Activated CD4-positive, alpha-beta T cell treated with anti-CD3 and anti-CD28 coated beads, Interleukin-2, Interleukin-6, amounts not matched to agents 100 ng/mL and 50 ng/mL, durations not matched to agents 16 hours and 8 hours (primary cell): Measurements from ENCODE around the gene APOA5.
"Not testable (repeated sequence)": the region's sequence is repeated elsewhere in the genome, so short reads cannot be mapped to it uniquely, and the experiment has no call there.

ENCODE experiments used
- DNase-seq: peaks from one replicate; pipeline ENCODE4 v3.0.0-alpha.2; 2020

APOA5 gene

GRCh38 chr11:116791813-116792143 lies at the start of gene APOA5:
TSS of gene APOA5 (minus strand) at chr11:116791879. CDS start at chr11:116791860, 19 bp downstream.
- DNase-seq = no peak

GRCh38 chr11:116840746-116841296 lies 49.1 kb upstream of the APOA5 start:
- no peak for DNase-seq

DNA sequence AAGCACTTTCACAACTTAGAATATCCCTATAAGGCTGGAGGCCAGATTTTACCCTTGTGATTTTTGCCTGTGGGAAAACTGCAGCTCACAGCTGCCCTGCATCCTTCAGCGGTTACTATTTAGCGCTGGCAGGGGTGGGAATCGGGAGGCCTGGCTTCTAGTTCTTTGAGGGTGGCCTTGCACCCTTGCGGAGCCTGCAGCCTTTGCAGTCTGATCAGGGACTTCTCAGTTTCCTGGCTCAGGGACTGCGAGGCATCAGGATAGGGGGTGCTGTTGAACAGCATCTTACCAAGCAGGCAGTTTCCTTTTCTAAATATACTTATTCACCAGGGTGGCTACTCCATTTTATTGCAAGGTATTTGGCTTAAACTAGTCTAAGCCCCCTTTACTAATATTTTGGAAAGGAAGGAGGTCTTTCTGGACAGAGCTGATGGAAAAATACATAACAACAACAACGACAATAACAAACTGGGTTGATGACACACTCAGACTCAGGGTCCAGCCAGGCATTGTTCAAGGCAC lies 48.6 kb upstream of the APOA5 start:
- DNase-seq = no peak

GRCh38 chr11:116838321-116839084 lies 46.8 kb upstream of the APOA5 start:
- DNase-seq = no peak

- DNase-seq = no peak
These were observed 45.8 kb upstream of the APOA5 start, which contains the start of gene APOA1 for GRCh38 chr11:116837231-116838091. TSS of gene APOA1 (minus strand) at chr11:116837622. CDS start at chr11:116837387, 235 bp downstream.

DNA sequence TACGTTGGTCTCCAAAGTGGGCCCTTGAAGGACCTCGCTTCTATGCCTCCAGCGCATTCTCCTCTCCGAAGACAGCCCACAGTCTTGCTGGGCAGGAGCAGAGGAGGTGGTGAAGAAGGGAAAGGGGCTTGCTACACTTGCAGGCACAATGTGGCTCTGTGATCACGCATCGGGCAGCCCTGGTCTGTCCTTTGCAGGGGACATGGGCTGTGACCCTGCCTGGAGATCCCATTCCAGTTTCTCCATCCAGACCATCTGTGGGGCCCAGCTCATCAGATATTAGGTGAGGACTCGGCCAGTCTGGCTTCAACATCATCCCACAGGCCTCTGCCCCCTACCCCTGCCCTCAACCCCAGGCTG lies 44.9 kb upstream of the APOA5 start:
- no peak for DNase-seq

GRCh38 chr11:116835791-116836631 lies 44.3 kb upstream of the APOA5 start:
- peak; percentile 88 for DNase-seq

DNA sequence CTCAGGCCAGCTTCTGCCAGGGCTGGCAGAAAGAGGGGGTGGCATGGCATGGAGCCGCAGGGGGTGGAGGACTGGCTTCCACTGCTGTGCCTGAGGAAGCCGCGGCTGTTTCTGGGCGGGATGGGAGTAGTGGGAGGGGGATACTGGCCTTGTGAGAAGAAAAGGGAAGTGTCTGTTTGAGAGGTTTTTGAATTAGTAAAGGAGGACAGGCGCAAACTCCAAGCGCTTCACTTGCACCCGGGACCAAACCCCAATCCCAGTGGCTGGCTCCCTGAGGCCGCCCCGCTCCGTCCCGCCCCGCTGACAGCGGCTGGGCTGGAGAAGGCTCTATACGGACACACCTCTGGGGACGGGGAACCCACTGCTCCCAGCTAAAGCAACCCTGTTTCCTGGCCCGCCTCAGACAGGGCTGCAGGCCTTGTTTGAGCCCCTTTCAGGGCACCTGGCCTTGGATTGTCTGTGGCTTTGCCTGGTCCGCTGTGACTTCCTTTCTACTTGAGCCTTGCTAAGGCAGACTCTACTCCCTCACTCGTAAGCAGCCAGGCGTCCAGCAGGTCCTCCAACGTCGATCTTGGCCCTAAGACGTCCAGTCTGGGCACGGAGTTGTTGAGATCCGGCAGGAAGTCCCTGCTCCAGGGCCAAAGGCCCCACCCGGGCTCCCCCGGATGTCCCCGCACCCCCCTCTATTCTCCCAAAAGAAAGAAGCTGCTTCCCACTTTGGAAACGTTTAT lies 43.5 kb upstream of the APOA5 start:
- DNase-seq = no peak

DNA sequence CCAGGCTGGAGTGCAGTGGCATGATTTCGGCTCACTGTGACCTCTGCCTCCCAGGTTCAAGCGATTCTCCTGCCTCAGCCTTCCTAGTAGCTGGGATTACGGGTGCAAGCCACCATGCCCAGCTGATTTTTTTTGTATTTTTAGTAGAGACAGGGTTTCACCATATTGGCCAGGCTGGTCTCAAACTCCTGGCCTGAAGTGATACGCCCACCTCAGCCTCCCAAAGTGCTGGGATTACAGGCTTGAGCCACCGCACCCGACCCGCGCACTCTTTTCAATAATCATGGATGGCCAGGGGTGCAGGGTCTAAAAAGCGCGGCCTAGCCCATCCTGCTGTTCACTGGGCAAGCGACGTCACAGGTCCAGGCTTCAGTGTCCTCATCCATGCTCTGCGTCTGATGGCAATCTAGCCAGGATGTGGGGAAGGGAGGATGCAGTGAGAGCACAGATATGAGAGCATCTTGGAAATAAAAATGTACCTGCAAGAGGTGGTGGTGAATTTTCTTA lies 42.9 kb upstream of the APOA5 start:
- DNase-seq = not testable (repeated sequence)

DNA sequence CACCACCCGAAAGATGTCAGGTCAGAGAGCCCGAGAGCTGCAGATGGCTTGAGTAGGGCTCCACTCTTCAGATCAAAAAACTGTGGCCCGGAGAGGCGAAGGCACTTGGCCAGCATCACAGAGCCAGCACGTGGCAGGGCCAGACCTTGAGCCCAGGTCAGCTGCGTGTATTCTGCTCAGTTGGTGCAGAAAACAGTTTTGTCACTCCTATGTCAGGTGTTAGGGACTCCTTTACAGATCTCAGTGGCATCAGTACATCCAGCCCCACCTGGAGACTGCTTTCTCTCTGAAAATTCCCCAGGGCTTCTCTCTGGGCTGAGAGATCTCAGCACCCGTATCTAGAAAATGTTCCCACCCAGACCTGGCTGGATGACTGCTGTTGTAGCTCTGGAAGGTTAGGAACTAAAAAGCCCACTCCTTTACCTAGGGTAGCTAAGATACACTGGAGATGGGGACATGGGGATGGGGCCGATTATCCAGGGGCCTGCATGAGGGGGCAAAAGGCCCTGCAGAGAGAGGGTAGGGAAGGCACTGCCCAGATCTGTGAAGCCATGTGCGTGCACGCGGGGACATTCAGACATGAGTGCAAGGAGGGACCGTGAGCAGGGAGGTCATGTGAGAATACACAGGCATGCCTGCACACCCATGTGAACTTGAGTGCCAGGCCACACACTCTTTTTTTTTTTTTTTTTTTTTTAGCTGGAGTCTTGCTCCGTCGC lies 42.3 kb upstream of the APOA5 start:
- DNase-seq = no peak

DNA sequence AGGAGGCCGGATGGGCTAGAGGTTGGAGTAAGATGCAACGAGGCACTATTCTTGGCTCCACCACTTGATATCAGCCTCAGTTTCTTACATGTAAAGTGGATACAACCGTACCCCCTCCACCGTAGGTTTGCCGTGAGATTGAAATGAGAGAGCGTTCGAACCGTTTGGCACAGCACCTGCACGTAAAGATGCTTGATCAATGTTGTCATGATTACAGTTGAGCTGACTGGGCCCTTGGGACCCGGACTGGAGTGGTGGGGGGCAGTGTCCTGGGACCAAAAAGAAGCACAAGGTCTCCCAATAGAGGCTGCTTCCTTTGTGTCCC lies 41.8 kb upstream of the APOA5 start:
- no peak for DNase-seq

DNA sequence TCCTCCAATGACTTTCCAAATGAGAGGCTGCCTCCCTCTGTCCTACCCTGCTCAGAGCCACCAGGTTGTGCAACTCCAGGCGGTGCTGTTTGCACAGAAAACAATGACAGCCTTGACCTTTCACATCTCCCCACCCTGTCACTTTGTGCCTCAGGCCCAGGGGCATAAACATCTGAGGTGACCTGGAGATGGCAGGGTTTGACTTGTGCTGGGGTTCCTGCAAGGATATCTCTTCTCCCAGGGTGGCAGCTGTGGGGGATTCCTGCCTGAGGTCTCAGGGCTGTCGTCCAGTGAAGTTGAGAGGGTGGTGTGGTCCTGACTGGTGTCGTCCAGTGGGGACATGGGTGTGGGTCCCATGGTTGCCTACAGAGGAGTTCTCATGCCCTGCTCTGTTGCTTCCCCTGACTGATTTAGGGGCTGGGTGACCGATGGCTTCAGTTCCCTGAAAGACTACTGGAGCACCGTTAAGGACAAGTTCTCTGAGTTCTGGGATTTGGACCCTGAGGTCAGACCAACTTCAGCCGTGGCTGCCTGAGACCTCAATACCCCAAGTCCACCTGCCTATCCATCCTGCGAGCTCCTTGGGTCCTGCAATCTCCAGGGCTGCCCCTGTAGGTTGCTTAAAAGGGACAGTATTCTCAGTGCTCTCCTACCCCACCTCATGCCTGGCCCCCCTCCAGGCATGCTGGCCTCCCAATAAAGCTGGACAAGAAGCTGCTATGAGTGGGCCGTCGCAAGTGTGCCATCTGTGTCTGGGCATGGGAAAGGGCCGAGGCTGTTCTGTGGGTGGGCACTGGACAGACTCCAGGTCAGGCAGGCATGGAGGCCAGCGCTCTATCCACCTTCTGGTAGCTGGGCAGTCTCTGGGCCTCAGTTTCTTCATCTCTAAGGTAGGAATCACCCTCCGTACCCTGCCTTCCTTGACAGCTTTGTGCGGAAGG lies 40.9 kb upstream of the APOA5 start:
- no peak for DNase-seq

DNA sequence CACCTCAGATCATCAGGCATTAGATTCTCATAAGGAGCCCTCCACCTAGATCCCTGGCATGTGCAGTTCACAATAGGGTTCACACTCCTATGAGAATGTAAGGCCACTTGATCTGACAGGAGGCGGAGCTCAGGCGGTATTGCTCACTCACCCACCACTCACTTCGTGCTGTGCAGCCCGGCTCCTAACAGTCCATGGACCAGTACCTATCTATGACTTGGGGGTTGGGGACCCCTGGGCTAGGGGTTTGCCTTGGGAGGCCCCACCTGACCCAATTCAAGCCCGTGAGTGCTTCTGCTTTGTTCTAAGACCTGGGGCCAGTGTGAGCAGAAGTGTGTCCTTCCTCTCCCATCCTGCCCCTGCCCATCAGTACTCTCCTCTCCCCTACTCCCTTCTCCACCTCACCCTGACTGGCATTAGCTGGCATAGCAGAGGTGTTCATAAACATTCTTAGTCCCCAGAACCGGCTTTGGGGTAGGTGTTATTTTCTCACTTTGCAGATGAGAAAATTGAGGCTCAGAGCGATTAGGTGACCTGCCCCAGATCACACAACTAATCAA lies 40.2 kb upstream of the APOA5 start:
- no peak for DNase-seq

- no peak for DNase-seq
These were observed 38.7 kb upstream of the APOA5 start for GRCh38 chr11:116830184-116830912.

DNA sequence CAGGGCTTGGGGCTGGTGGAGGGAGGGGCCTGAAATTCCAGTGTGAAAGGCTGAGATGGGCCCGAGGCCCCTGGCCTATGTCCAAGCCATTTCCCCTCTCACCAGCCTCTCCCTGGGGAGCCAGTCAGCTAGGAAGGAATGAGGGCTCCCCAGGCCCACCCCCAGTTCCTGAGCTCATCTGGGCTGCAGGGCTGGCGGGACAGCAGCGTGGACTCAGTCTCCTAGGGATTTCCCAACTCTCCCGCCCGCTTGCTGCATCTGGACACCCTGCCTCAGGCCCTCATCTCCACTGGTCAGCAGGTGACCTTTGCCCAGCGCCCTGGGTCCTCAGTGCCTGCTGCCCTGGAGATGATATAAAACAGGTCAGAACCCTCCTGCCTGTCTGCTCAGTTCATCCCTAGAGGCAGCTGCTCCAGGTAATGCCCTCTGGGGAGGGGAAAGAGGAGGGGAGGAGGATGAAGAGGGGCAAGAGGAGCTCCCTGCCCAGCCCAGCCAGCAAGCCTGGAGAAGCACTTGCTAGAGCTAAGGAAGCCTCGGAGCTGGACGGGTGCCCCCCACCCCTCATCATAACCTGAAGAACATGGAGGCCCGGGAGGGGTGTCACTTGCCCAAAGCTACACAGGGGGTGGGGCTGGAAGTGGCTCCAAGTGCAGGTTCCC lies 38.0 kb upstream of the APOA5 start, which contains the start of gene APOC3:
Gene APOC3 (plus strand): TSS at position 383 of the 659 bp plus-strand sequence. CDS start 676 bp downstream, outside the sequence.
- DNase-seq = no peak

- no peak for DNase-seq
These were observed 37.2 kb upstream of the APOA5 start for GRCh38 chr11:116828632-116829524.

GRCh38 chr11:116827461-116827860 lies 35.8 kb upstream of the APOA5 start:
- DNase-seq = no peak
